Smooth muscle cell (in vitro differentiated cells): ENCODE measurements around the gene ARMC2. TPM values are rescaled to one million over a fixed set of nuclear protein-coding genes. Genes with fewer than 3 reads are reported as not detected.

ENCODE experiments used
- DNase-seq: peaks from one replicate; lab custom pipeline; 2025; ENCODE audit not compliant: unreplicated experiment; lab: John Stamatoyannopoulos, UW
- H2AFZ ChIP-seq: fragments of 200-600 bp; sonication (generic); 2 replicates; pipeline ENCODE4 v1.6.0; 2016; ENCODE audit warnings: antibody characterized with exemption, low read depth, mild to moderate bottlenecking
- H3F3A ChIP-seq: fragments of 200-600 bp; sonication (generic); 2 replicates; pipeline ENCODE4 v1.6.0; 2017; ENCODE audit warnings: antibody characterized with exemption, low read depth
- H3K27ac ChIP-seq: fragments of 200-600 bp; sonication (generic); 2 replicates; pipeline ENCODE4 v1.5.1; 2016; ENCODE audit warnings: low read depth, mild to moderate bottlenecking
- H3K27me3 ChIP-seq: fragments of 200-600 bp; sonication (generic); 2 replicates; pipeline ENCODE4 v1.6.1; 2016; ENCODE audit warnings: low read depth, mild to moderate bottlenecking
- H3K36me3 ChIP-seq: fragments of 200-600 bp; sonication (generic); 2 replicates; pipeline ENCODE4 v1.5.1; 2016; ENCODE audit warnings: low read depth
- H3K4me1 ChIP-seq: fragments of 200-600 bp; sonication (generic); 2 replicates; pipeline ENCODE4 v1.5.1; 2016; ENCODE audit warnings: low read depth
- H3K4me2 ChIP-seq: fragments of 200-600 bp; sonication (generic); 2 replicates; pipeline ENCODE4 v1.6.0; 2016; ENCODE audit warnings: mild to moderate bottlenecking
- H3K4me3 ChIP-seq: fragments of 200-600 bp; sonication (generic); 2 replicates; pipeline ENCODE4 v1.5.1; 2016; ENCODE audit warnings: mild to moderate bottlenecking
- H3K79me2 ChIP-seq: fragments of 200-600 bp; sonication (generic); 2 replicates; pipeline ENCODE4 v1.6.0; 2016; ENCODE audit warnings: low read depth, mild to moderate bottlenecking
- H3K9ac ChIP-seq: fragments of 200-600 bp; sonication (generic); 2 replicates; pipeline ENCODE4 v1.6.0; 2016; ENCODE audit warnings: low read depth
- H3K9me3 ChIP-seq: fragments of 200-600 bp; sonication (generic); replicated peaks from 2 replicates; pipeline ENCODE4 v1.5.1; 2016; ENCODE audit warnings: low read depth
- H4K20me1 ChIP-seq: fragments of 200-600 bp; sonication (generic); 2 replicates; pipeline ENCODE4 v1.6.0; 2016; ENCODE audit warnings: low read depth
- CTCF ChIP-seq: fragments of 200-600 bp; sonication (generic); IDR thresholded peaks from 2 replicates; pipeline ENCODE4 v1.5.1; 2017; ENCODE audit warnings: borderline replicate concordance, mild to moderate bottlenecking, antibody characterized with exemption; ENCODE audit not compliant: insufficient read depth, poor library complexity, severe bottlenecking
- WGBS: methylation state at CpG from one replicate; pipeline ENCODE4 v1.1.7; 2016; ENCODE audit warnings: low lambda C conversion rate; 5-methylcytosine and 5-hydroxymethylcytosine counted together
- polyA plus RNA-seq: library from polyadenylated mRNA; unstranded; fragments of >200 nt; fragmentation: Nextera tagmentation; extraction: Ambion mirVana; gene quantifications from 2 replicates; pipeline ENCODE4 v1.2.1, GENCODE V29; 2016
- total RNA-seq: library from RNA; depleted of rRNA; stranded (reverse); fragments of >200 nt; gene quantifications from 2 replicates; pipeline ENCODE4 v1.2.3, GENCODE V29; 2014

ARMC2 gene
- total and polyA plus RNA-seq, 2 experiments from 2014 or later: 2.0 to 2.6 TPM

DNA sequence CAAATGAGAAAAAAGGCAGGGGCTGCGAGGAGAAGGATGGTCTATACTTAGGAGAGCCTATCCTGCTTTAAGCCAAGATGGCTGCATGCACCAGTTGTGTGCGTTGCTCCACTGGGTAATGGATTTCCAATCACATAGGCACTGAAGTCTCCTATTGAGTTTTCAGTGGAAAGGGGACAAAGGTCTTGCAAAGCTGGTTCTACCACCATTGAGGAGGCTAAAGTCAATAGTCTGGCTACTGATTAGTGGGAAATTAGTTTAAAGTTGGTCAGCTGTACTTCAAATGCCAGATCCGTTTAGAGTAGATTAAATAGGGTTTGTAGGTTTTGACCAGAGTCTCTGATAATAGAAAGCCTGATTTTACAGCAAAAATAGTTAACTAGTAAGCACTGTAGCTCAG, 141.5 kb downstream of the ARMC2 start:
- Histone ChIP-seq H3K4me3 (no peak overlapping the region), H3K79me2 (no peaks in the 10 kb centered on the region), H3K9ac (no peak overlapping the region), H3K4me1 (no peaks in the 10 kb centered on the region), H3K9me3 (no peaks in the 10 kb centered on the region), H3K36me3 (peaks cover 34% of the 10 kb centered on the region), H3K4me2 (no peak overlapping the region), H3F3A (no peaks in the 10 kb centered on the region), H3K27ac (no peak overlapping the region), H4K20me1 (peaks cover 8% of the 10 kb centered on the region), H2AFZ (no peak overlapping the region), H3K27me3 (no peaks in the 10 kb centered on the region)
- 88% methylated on average over 3 of the region's 3 CpGs for WGBS
- DNase-seq: no peak
- no peak for TF ChIP-seq CTCF

DNA sequence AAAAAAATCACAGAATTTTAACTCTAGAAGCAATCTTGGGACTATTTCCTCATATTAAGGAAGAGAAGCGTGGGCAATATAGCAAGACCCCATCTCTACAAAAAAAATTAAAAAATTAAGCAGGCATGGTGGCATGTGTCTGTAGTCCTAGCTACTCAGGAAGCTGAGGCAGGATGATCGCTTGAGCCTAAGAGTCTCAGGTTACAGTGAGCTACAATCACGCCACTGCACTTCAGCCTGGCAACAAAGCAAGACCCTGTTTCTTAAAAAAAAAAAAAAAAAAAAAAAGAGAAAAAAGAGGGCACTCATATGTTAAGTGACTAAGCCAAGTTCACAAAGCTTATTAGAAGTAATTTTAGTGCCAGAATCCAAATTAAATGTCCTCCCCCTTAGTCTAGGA, 145.7 kb downstream of the ARMC2 start:
- Histone ChIP-seq H3K9me3 (no peaks in the 10 kb centered on the region), H2AFZ (no peak overlapping the region), H3K4me2 (no peak overlapping the region), H4K20me1 (peaks cover 8% of the 10 kb centered on the region), H3K79me2 (no peaks in the 10 kb centered on the region), H3K4me1 (no peaks in the 10 kb centered on the region), H3F3A (no peaks in the 10 kb centered on the region), H3K27me3 (no peaks in the 10 kb centered on the region), H3K36me3 (peaks cover 31% of the 10 kb centered on the region), H3K9ac (no peak overlapping the region), H3K4me3 (no peak overlapping the region), H3K27ac (no peak overlapping the region)
- no peak for TF ChIP-seq CTCF
- DNase-seq: no peak
- 92% methylated on average over 3 of the region's 3 CpGs for WGBS

GRCh38 chr6:108995296-108995695, 147.1 kb downstream of the ARMC2 start:
- no peaks in the 10 kb centered on the region for H3K79me2 ChIP-seq
- H3K9ac ChIP-seq: no peak overlapping the region
- H3K36me3 ChIP-seq: peaks cover 24% of the 10 kb centered on the region
- H3K27me3 ChIP-seq: no peaks in the 10 kb centered on the region
- H3K4me1 ChIP-seq: no peaks in the 10 kb centered on the region
- H3F3A ChIP-seq: no peaks in the 10 kb centered on the region
- H4K20me1 ChIP-seq: peaks cover 8% of the 10 kb centered on the region
- no peak overlapping the region for H3K4me3 ChIP-seq
- no peak for DNase-seq
- H3K27ac ChIP-seq: no peak overlapping the region
- H3K4me2 ChIP-seq: no peak overlapping the region
- no peaks in the 10 kb centered on the region for H3K9me3 ChIP-seq
- H2AFZ ChIP-seq: no peak overlapping the region
- TF ChIP-seq CTCF: no peak

- H3K9me3 ChIP-seq: no peaks in the 10 kb centered on the region
- no peak for DNase-seq
- peaks cover 19% of the 10 kb centered on the region for H3K36me3 ChIP-seq
- no peaks in the 10 kb centered on the region for H3F3A ChIP-seq
- no peak for TF ChIP-seq CTCF
- H2AFZ ChIP-seq: no peak overlapping the region
- H3K4me2 ChIP-seq: no peak overlapping the region
- H3K27me3 ChIP-seq: no peaks in the 10 kb centered on the region
- 83% methylated on average over 1 of the region's 1 CpG for WGBS
- H3K79me2 ChIP-seq: no peaks in the 10 kb centered on the region
- no peak overlapping the region for H3K27ac ChIP-seq
- no peak overlapping the region for H3K4me3 ChIP-seq
- H3K9ac ChIP-seq: no peak overlapping the region
- H4K20me1 ChIP-seq: peaks cover 11% of the 10 kb centered on the region
- no peaks in the 10 kb centered on the region for H3K4me1 ChIP-seq
These were observed 148.0 kb downstream of the ARMC2 start for GRCh38 chr6:108996208-108996607.
